H9 (cell line): ENCODE results near the gene RALGPS2. TPM values are rescaled to one million over a fixed set of nuclear protein-coding genes. Genes with fewer than 3 reads are reported as not detected.

Experiments
- DNase-seq: peaks from one replicate; pipeline ENCODE4 v3.0.0-alpha.2; 2017
- H2AFZ ChIP-seq: one replicate; pipeline ENCODE4 v1.6.1; 2013; ENCODE audit warnings: mild to moderate bottlenecking, low read length, control low read depth, moderate library complexity
- H2AK5ac ChIP-seq: 2 replicates; pipeline ENCODE4 v1.6.1; 2013; ENCODE audit warnings: low read length, control low read depth, mixed read lengths; ENCODE audit not compliant: insufficient read length
- H2BK120ac ChIP-seq: one replicate; pipeline ENCODE4 v1.6.1; 2013; ENCODE audit warnings: low read depth, mild to moderate bottlenecking, low read length, control low read depth, inconsistent platforms; ENCODE audit not compliant: poor library complexity, severe bottlenecking
- H2BK12ac ChIP-seq: 2 replicates; pipeline ENCODE4 v1.6.1; 2013; ENCODE audit warnings: low read length, control low read depth, mixed read lengths, low read depth; ENCODE audit not compliant: insufficient read length
- H2BK15ac ChIP-seq: 2 replicates; pipeline ENCODE4 v1.6.1; 2013; ENCODE audit warnings: low read depth, low read length, control low read depth
- H2BK20ac ChIP-seq: one replicate; pipeline ENCODE4 v1.6.1; 2013; ENCODE audit warnings: low read depth, mild to moderate bottlenecking, low read length, control low read depth, inconsistent platforms; ENCODE audit not compliant: poor library complexity, severe bottlenecking
- H2BK5ac ChIP-seq: 2 replicates; pipeline ENCODE4 v1.6.1; 2013; ENCODE audit warnings: low read length, control low read depth, mixed read lengths; ENCODE audit not compliant: insufficient read length
- H3K14ac ChIP-seq: 2 replicates; pipeline ENCODE4 v1.6.1; 2013; ENCODE audit warnings: low read length, control low read depth; ENCODE audit not compliant: insufficient read depth
- H3K18ac ChIP-seq: 2 replicates; pipeline ENCODE4 v1.6.1; 2013; ENCODE audit warnings: low read depth, mild to moderate bottlenecking, mixed read lengths, low read length, control low read depth; ENCODE audit not compliant: insufficient read length
- H3K23ac ChIP-seq: 2 replicates; pipeline ENCODE4 v1.6.1; 2013; ENCODE audit warnings: low read length, control low read depth, mixed read lengths, low read depth; ENCODE audit not compliant: insufficient read length
- H3K23me2 ChIP-seq: 2 replicates; pipeline ENCODE4 v1.6.1; 2013; ENCODE audit warnings: low read depth, mild to moderate bottlenecking, mixed read lengths, low read length, control low read depth; ENCODE audit not compliant: insufficient read length, poor library complexity, severe bottlenecking
- H3K27ac ChIP-seq: 2 replicates; pipeline ENCODE4 v1.5.1; 2013; ENCODE audit warnings: low read length, control low read depth, mixed read lengths, low read depth; ENCODE audit not compliant: insufficient read length
- H3K27me3 ChIP-seq: 2 replicates; pipeline ENCODE4 v1.6.1; 2013; ENCODE audit warnings: low read length, control low read depth, inconsistent platforms; ENCODE audit not compliant: insufficient read depth
- H3K4ac ChIP-seq: 2 replicates; pipeline ENCODE4 v1.6.1; 2013; ENCODE audit warnings: low read depth, mild to moderate bottlenecking, control low read depth, inconsistent platforms, low read length, moderate library complexity
- H3K4me1 ChIP-seq: 2 replicates; pipeline ENCODE4 v1.6.1; 2013; ENCODE audit warnings: low read length, control low read depth, inconsistent platforms; ENCODE audit not compliant: insufficient read depth
- H3K4me2 ChIP-seq: 2 replicates; pipeline ENCODE4 v1.6.1; 2013; ENCODE audit warnings: low read length, control low read depth, mixed read lengths; ENCODE audit not compliant: insufficient read length, insufficient read depth
- H3K56ac ChIP-seq: 2 replicates; pipeline ENCODE4 v1.6.1; 2013; ENCODE audit warnings: low read depth, mild to moderate bottlenecking, mixed read lengths, low read length, control low read depth; ENCODE audit not compliant: insufficient read length
- H3K79me1 ChIP-seq: 2 replicates; pipeline ENCODE4 v1.6.1; 2013; ENCODE audit warnings: low read depth, mild to moderate bottlenecking, moderate library complexity, low read length, control low read depth, inconsistent platforms; ENCODE audit not compliant: insufficient read depth, poor library complexity, severe bottlenecking
- H3K79me2 ChIP-seq: 2 replicates; pipeline ENCODE4 v1.6.1; 2013; ENCODE audit warnings: low read length, control low read depth, inconsistent platforms; ENCODE audit not compliant: insufficient read depth
- H3K9ac ChIP-seq: 2 replicates; pipeline ENCODE4 v1.6.1; 2013; ENCODE audit warnings: low read length, control low read depth, mixed read lengths; ENCODE audit not compliant: insufficient read length; ENCODE audit errors: extremely low read depth
- H3K9me3 ChIP-seq: one replicate; pipeline ENCODE4 v1.6.1; 2013; ENCODE audit warnings: low read depth, low read length, inconsistent platforms; ENCODE audit not compliant: control insufficient read depth
- H3T11ph ChIP-seq: one replicate; pipeline ENCODE4 v1.6.1; 2013; ENCODE audit warnings: mild to moderate bottlenecking, low read length, control low read depth, inconsistent platforms
- H4K20me1 ChIP-seq: one replicate; pipeline ENCODE4 v1.6.1; 2013; ENCODE audit not compliant: control insufficient read depth, insufficient read length, insufficient read depth
- H4K5ac ChIP-seq: 2 replicates; pipeline ENCODE4 v1.6.1; 2013; ENCODE audit warnings: low read depth, mild to moderate bottlenecking, mixed read lengths, low read length, control low read depth; ENCODE audit not compliant: insufficient read length
- H4K8ac ChIP-seq: replicated peaks from 2 replicates; pipeline ENCODE4 v1.6.1; 2013; ENCODE audit warnings: low read length, control low read depth, mixed read lengths, low read depth; ENCODE audit not compliant: insufficient read length
- H4K91ac ChIP-seq: 2 replicates; pipeline ENCODE4 v1.6.1; 2013; ENCODE audit warnings: low read depth, mild to moderate bottlenecking, moderate library complexity, mixed read lengths, low read length, control low read depth; ENCODE audit not compliant: insufficient read length
- H3K27ac Mint-ChIP-seq, 3 experiments: 2 replicates in 2 of 3; 3 replicates in 1 of 3; pipeline ENCODE4 v1.8.0; 2020 to 2021; ENCODE audit warnings: mixed read lengths in 3 of 3, mild to moderate bottlenecking in 1 of 3, moderate library complexity in 1 of 3
- H3K27me3 Mint-ChIP-seq: 2 replicates; pipeline ENCODE4 v1.8.0; 2021; ENCODE audit warnings: low read depth, mild to moderate bottlenecking, moderate library complexity, mixed read lengths
- H3K36me3 Mint-ChIP-seq, 3 experiments: 2 replicates in 2 of 3; 3 replicates in 1 of 3; pipeline ENCODE4 v1.8.0; 2020 to 2021; ENCODE audit warnings: low read depth in 3 of 3, mixed read lengths in 3 of 3; ENCODE audit not compliant: insufficient read depth in 1 of 3
- H3K4me1 Mint-ChIP-seq, 2 experiments: 2 replicates each; pipeline ENCODE4 v1.8.0; 2020; ENCODE audit warnings: mixed read lengths in 2 of 2
- H3K4me3 Mint-ChIP-seq, 2 experiments: 2 replicates in 1 of 2; 3 replicates in 1 of 2; pipeline ENCODE4 v1.8.0; 2020 to 2021; ENCODE audit warnings: mild to moderate bottlenecking in 2 of 2, mixed read lengths in 2 of 2, moderate library complexity in 1 of 2
- H3K9me3 Mint-ChIP-seq, 2 experiments: 2 replicates in 1 of 2; 3 replicates in 1 of 2; pipeline ENCODE4 v1.8.0; 2020; ENCODE audit warnings: mild to moderate bottlenecking in 2 of 2, mixed read lengths in 2 of 2, moderate library complexity in 1 of 2
- total RNA-seq: library from RNA; stranded (reverse); gene quantifications from 2 replicates; pipeline ENCODE4 v1.2.1, GENCODE V29; 2021
- TF ChIP-seq, protein P1 (sequence below): fragments of 200-600 bp; sonication (generic); conservative IDR thresholded peaks from 3 replicates; pipeline ENCODE4 v1.8.0; 2021; ENCODE audit warnings: antibody characterized with exemption, mild to moderate bottlenecking

RALGPS2 gene
- total RNA-seq, 1 experiment from 2014 or later = 32.6 TPM

DNA sequence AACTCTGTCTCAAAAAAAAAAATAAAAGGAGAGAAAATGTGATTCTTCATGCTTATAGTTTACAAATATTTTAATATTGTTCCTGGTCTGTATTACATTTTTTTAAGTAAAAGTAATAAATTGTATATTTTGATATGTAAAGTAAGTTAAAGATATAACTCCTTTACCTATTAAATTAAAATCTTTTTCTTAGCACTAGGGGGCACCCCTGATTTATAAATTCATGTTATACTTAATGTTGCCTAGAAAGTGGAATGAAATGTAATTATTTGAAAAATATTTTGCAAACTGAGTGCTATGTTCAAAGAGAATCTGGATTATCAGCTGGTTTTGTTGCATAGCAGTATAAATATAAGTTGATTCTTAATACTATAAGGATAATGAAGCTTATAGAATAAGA is 49.2 kb downstream of the RALGPS2 start:
- no peak overlapping the region for H2BK120ac ChIP-seq
- H3K18ac ChIP-seq = no peak overlapping the region
- H3K27me3 Mint-ChIP-seq = no peaks in the 10 kb centered on the region
- no peaks in the 10 kb centered on the region for H3K27me3 ChIP-seq
- no peak overlapping the region for H3K27ac ChIP-seq
- no peaks in the 10 kb centered on the region for H3K4me1 Mint-ChIP-seq
- H4K91ac ChIP-seq = no peak overlapping the region
- H4K5ac ChIP-seq = no peak overlapping the region
- no peak overlapping the region for H2BK5ac ChIP-seq
- no peak overlapping the region for H3K56ac ChIP-seq
- peaks cover 0 to 6% of the 10 kb centered on the region in 2 experiments; a peak in 2 of 5 replicates for H3K9me3 Mint-ChIP-seq
- TF ChIP-seq, protein P1, sequence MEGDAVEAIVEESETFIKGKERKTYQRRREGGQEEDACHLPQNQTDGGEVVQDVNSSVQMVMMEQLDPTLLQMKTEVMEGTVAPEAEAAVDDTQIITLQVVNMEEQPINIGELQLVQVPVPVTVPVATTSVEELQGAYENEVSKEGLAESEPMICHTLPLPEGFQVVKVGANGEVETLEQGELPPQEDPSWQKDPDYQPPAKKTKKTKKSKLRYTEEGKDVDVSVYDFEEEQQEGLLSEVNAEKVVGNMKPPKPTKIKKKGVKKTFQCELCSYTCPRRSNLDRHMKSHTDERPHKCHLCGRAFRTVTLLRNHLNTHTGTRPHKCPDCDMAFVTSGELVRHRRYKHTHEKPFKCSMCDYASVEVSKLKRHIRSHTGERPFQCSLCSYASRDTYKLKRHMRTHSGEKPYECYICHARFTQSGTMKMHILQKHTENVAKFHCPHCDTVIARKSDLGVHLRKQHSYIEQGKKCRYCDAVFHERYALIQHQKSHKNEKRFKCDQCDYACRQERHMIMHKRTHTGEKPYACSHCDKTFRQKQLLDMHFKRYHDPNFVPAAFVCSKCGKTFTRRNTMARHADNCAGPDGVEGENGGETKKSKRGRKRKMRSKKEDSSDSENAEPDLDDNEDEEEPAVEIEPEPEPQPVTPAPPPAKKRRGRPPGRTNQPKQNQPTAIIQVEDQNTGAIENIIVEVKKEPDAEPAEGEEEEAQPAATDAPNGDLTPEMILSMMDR = peak; percentile 50
- no peaks in the 10 kb centered on the region for H3K4me1 ChIP-seq
- H3K14ac ChIP-seq = no peak overlapping the region
- H2BK12ac ChIP-seq = no peak overlapping the region
- no peak overlapping the region for H2AFZ ChIP-seq
- H3K4me2 ChIP-seq = no peak overlapping the region
- no peak overlapping the region for H3K9ac ChIP-seq
- no peak overlapping the region for H2BK20ac ChIP-seq
- no peaks in the 10 kb centered on the region for H3K9me3 ChIP-seq
- no peak overlapping the region for H3K23ac ChIP-seq
- no peak overlapping the region for H3K4ac ChIP-seq
- H2AK5ac ChIP-seq = no peak overlapping the region
- no peak overlapping the region for H3K4me3 Mint-ChIP-seq
- no peak overlapping the region for H3K27ac Mint-ChIP-seq
- H3K23me2 ChIP-seq = no peaks in the 10 kb centered on the region
- H3K36me3 Mint-ChIP-seq = peaks cover 8 to 18% (median 16%) of the 10 kb centered on the region in 3 experiments; a peak in 6 of 7 replicates
- no peaks in the 10 kb centered on the region for H4K20me1 ChIP-seq
- H2BK15ac ChIP-seq = no peak overlapping the region
- no peak overlapping the region for H3T11ph ChIP-seq
- DNase-seq = no peak
- no peaks in the 10 kb centered on the region for H3K79me2 ChIP-seq
- H3K79me1 ChIP-seq = no peaks in the 10 kb centered on the region
- H4K8ac ChIP-seq = no peak overlapping the region
